GM12872 (cell line): ENCODE data around the gene IDH1.

ENCODE experiments used
- CTCF ChIP-seq: IDR thresholded peaks from 3 replicates; pipeline ENCODE4 v1.5.1; 2011; ENCODE audit warnings: low read depth, mild to moderate bottlenecking, low read length, moderate library complexity; ENCODE audit not compliant: insufficient read depth

The IDH1 gene

GRCh38 chr2:208268156-208268952, 13.5 kb upstream of the IDH1 start:
- TF ChIP-seq CTCF = no peak

- no peak for TF ChIP-seq CTCF
Measured at GRCh38 chr2:208266936-208267335, 12.1 kb upstream of the IDH1 start.

- no peak for TF ChIP-seq CTCF
Measured at GRCh38 chr2:208266553-208266893, 11.7 kb upstream of the IDH1 start.

GRCh38 chr2:208265801-208266552, 11.1 kb upstream of the IDH1 start, which contains the start of gene PIKFYVE:
Gene PIKFYVE (plus strand): TSS chr2:208266255. CDS start chr2:208271520, 5,265 bp downstream.
- no peak for TF ChIP-seq CTCF

- TF ChIP-seq CTCF = no peak
Measured at GRCh38 chr2:208265371-208265800, 10.5 kb upstream of the IDH1 start.

- TF ChIP-seq CTCF = peak; percentile 15; the same call in 1 of the 3 replicates
Measured at GRCh38 chr2:208256192-208256782, 1.4 kb upstream of the IDH1 start.

- TF ChIP-seq CTCF = no peak
Measured at GRCh38 chr2:208255557-208256106, 761 bp upstream of the IDH1 start.
